MM.1S (cell line): ENCODE data around the gene ATP5F1C.

Source experiments
- EZH2 ChIP-seq: fragments of 300-600 bp; sonication (generic); optimal IDR thresholded peaks from 2 replicates; pipeline ENCODE3; 2017; ENCODE audit warnings: low read depth, mild to moderate bottlenecking, antibody characterized with exemption, low read length, mixed read lengths
- EZH2phosphoT487 ChIP-seq: fragments of 300-600 bp; sonication (generic); IDR thresholded peaks from 2 replicates; pipeline ENCODE4 v1.6.1; 2018; ENCODE audit warnings: antibody characterized with exemption, low read length
- TF ChIP-seq, protein P1 (sequence below): fragments of 300-600 bp; sonication (generic); IDR thresholded peaks from 2 replicates; pipeline ENCODE4 v1.5.1; 2016; ENCODE audit warnings: antibody characterized with exemption, low read length, mixed read lengths

- TF ChIP-seq, protein P1, sequence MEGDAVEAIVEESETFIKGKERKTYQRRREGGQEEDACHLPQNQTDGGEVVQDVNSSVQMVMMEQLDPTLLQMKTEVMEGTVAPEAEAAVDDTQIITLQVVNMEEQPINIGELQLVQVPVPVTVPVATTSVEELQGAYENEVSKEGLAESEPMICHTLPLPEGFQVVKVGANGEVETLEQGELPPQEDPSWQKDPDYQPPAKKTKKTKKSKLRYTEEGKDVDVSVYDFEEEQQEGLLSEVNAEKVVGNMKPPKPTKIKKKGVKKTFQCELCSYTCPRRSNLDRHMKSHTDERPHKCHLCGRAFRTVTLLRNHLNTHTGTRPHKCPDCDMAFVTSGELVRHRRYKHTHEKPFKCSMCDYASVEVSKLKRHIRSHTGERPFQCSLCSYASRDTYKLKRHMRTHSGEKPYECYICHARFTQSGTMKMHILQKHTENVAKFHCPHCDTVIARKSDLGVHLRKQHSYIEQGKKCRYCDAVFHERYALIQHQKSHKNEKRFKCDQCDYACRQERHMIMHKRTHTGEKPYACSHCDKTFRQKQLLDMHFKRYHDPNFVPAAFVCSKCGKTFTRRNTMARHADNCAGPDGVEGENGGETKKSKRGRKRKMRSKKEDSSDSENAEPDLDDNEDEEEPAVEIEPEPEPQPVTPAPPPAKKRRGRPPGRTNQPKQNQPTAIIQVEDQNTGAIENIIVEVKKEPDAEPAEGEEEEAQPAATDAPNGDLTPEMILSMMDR, result no peak
- TF ChIP-seq EZH2 (no peak), EZH2phosphoT487 (no peak)
Observed at GRCh38 chr10:7846591-7846990, 58.6 kb downstream of the ATP5F1C start.
